Jurkat, Clone E6-1 (cell line): ENCODE results near the gene NDRG3. TPM values are rescaled to one million over a fixed set of nuclear protein-coding genes. Genes with fewer than 3 reads are reported as not detected.
A peak's percentile ranks its signal among the peaks of the same experiment; 100 is the strongest.

Experiments used
- DNase-seq: peaks from one replicate; pipeline ENCODE4 v3.0.0-alpha.2; 2011; ENCODE audit warnings: low read depth, low spot score
- H3K4me3 ChIP-seq: 2 replicates; pipeline ENCODE4 v1.5.1; 2011; ENCODE audit warnings: mild to moderate bottlenecking, low read length, control low read depth, moderate library complexity
- polyA plus RNA-seq: library from polyadenylated mRNA; unstranded; fragments of >200 nt; gene quantifications from one replicate; pipeline ENCODE4 v1.2.1, GENCODE V29; 2012; ENCODE audit warnings: missing spikeins; ENCODE audit not compliant: insufficient read length, insufficient read depth

Gene NDRG3
- polyA plus RNA-seq, result 30.5 TPM

- peak; percentile 90 for DNase-seq
Measured at GRCh38 chr20:36745927-36746659, at the start of gene NDRG3. NDRG3 (minus strand) TSS chr20:36746090; CDS start chr20:36721735, 24,355 bp downstream.

GRCh38 chr20:36794116-36794474, 48.2 kb upstream of the NDRG3 start:
- no peak overlapping the region for H3K4me3 ChIP-seq
- no peak for DNase-seq

More at GRCh38 chr20:36745927-36746659, at the start of gene NDRG3:
- peak within 1 kb of the TSS; percentile 73 for H3K4me3 ChIP-seq

- no peak overlapping the region for H3K4me3 ChIP-seq
- DNase-seq, result no peak
Measured at GRCh38 chr20:36793294-36794115, 47.6 kb upstream of the NDRG3 start.

- H3K4me3 ChIP-seq, result no peak overlapping the region
- peak; percentile 15 for DNase-seq
Measured at GRCh38 chr20:36792422-36792821, 46.5 kb upstream of the NDRG3 start.

GRCh38 chr20:36791862-36792261, 46.0 kb upstream of the NDRG3 start:
- no peak for DNase-seq
- no peak overlapping the region for H3K4me3 ChIP-seq

GRCh38 chr20:36786663-36787062, 40.8 kb upstream of the NDRG3 start:
- DNase-seq, result no peak
- no peak overlapping the region for H3K4me3 ChIP-seq

GRCh38 chr20:36786246-36786645, 40.4 kb upstream of the NDRG3 start:
- DNase-seq, result no peak
- H3K4me3 ChIP-seq, result no peak overlapping the region

GRCh38 chr20:36785308-36785707, 39.4 kb upstream of the NDRG3 start:
- no peak overlapping the region for H3K4me3 ChIP-seq
- DNase-seq, result no peak

GRCh38 chr20:36784900-36785299, 39.0 kb upstream of the NDRG3 start:
- no peak overlapping the region for H3K4me3 ChIP-seq
- no peak for DNase-seq

- no peak overlapping the region for H3K4me3 ChIP-seq
- DNase-seq, result no peak
Measured at GRCh38 chr20:36784116-36784515, 38.2 kb upstream of the NDRG3 start.

GRCh38 chr20:36779656-36780025, 33.8 kb upstream of the NDRG3 start:
- H3K4me3 ChIP-seq, result no peak overlapping the region
- DNase-seq, result no peak

GRCh38 chr20:36778831-36779655, 33.2 kb upstream of the NDRG3 start:
- DNase-seq, result no peak

GRCh38 chr20:36777576-36777975, 31.7 kb upstream of the NDRG3 start:
- no peak overlapping the region for H3K4me3 ChIP-seq
- DNase-seq, result no peak

More at GRCh38 chr20:36778831-36779655, 33.2 kb upstream of the NDRG3 start:
- no peak overlapping the region for H3K4me3 ChIP-seq

- no peak overlapping the region for H3K4me3 ChIP-seq
- DNase-seq, result no peak
Measured at GRCh38 chr20:36777167-36777566, 31.3 kb upstream of the NDRG3 start.

- H3K4me3 ChIP-seq, result no peak overlapping the region
- DNase-seq, result no peak
Measured at GRCh38 chr20:36775826-36776225, 29.9 kb upstream of the NDRG3 start.

GRCh38 chr20:36775196-36775595, 29.3 kb upstream of the NDRG3 start:
- no peak for DNase-seq

GRCh38 chr20:36773597-36774390, 27.9 kb upstream of the NDRG3 start, which contains the start of gene DSN1:
DSN1 (minus strand) TSS chr20:36773763; CDS start chr20:36771458, 2,305 bp downstream.
- DNase-seq, result peak; percentile 84
- peak within 1 kb of the TSS; percentile 87 for H3K4me3 ChIP-seq

More at GRCh38 chr20:36775196-36775595, 29.3 kb upstream of the NDRG3 start:
- no peak overlapping the region for H3K4me3 ChIP-seq

- peak overlapping the region; percentile 87 for H3K4me3 ChIP-seq
- no peak for DNase-seq
Measured at GRCh38 chr20:36773107-36773596, 27.3 kb upstream of the NDRG3 start.
